ENCODE data around the gene OPCML.

DNA sequence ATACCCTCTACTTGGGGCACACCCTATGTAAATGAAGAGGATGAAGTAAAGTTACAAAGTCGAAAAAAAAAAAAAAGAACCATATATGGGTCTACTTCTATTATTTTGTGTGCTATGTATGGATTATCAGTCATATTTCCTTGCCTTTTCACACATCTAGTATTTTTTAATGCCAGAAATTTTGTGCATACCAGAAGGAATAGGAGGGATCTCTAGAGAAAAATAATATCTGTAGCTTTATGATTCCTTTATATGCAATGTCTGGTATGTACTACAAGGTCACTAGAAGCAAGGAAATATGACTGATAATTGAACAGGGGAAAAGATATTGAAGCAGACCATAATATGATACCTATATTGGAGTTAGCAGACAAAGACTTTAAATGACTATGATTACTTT, 713.4 kb downstream of the OPCML start:
- TF ChIP-seq EZH2 (IDR thresholded peaks at IDR 0.05; ENCODE audit: borderline replicate concordance, low read depth, low read length, poor library complexity, severe bottlenecking) (no peak), CTCF (conservative IDR thresholded peaks at IDR 0.05; ENCODE audit: low read depth, low read length) (no peak)

Data from A673 (cell line).